Adrenal gland (tissue), 5 donors: Measurements from ENCODE around the gene CCDC81.

Experiments used
- CTCF ChIP-seq, 6 experiments: fragments of 450-650 bp in 4 of 6; fragments of 200-600 bp in 2 of 6; sonication (generic) in 1 of 6; IDR thresholded peaks; 1 replicate in 5 of 6; 2 replicates in 1 of 6; pipeline versions ENCODE4 v1.5.1 to v1.8.0; 2016 to 2021; ENCODE audit warnings: antibody characterized with exemption in 6 of 6, mild to moderate bottlenecking in 2 of 6, moderate library complexity in 1 of 6
- POLR2A ChIP-seq, 2 donors: fragments of 450-650 bp; IDR thresholded peaks; one replicate each; pipeline ENCODE4 v1.6.1; 2017; ENCODE audit warnings: antibody characterized with exemption in 2 of 2, mild to moderate bottlenecking in 2 of 2, moderate library complexity in 1 of 2
- donor health status: DM: no; HTN: no; CAD: no.

- TF ChIP-seq CTCF (IDR thresholded peaks at IDR 0.05) = no peak
- TF ChIP-seq POLR2A (IDR thresholded peaks at IDR 0.05) = no peak
Observed at GRCh38 chr11:86372041-86372440, 2.6 kb upstream of the CCDC81 start.
